ENCODE measurements around the gene JAZF1. TPM values are rescaled to one million over a fixed set of nuclear protein-coding genes. Genes with fewer than 3 reads are reported as not detected.
"Not testable (repeated sequence)": the region's sequence is repeated elsewhere in the genome, so short reads cannot be mapped to it uniquely, and the experiment has no call there.

JAZF1 gene
- total RNA-seq, 1 donor from 2014 or later, result 33.8 TPM

DNA sequence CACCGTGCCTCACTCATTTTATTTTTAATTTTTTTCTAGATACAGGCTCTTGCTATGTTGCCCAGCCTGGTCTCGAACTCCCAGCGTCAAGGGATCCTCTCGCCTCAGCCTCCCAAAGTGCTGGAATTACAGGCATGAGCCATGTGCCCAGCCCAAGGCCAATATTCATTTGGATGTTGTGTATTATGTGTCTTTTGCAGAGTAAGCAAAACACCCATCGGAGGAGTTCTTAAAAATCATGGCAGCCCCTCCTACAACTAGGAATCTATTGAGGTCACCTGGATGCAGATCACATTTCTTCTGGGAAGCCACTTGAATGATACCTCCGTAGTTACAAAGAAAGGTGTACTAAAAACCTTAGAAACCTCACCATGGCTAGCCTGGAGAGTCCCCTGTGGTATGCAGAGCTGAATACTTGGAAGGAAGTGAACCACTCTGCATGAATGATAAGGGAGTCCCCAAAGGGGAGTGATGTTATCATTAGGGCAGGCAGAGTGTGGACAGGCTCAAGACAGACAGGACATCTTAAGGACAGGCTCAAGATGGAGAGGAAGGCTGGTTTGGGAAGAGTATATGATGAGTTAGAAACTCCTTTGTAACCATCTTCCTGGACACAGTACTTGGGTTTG lies 254.9 kb downstream of the JAZF1 start:
- no peaks in the 10 kb centered on the region for H3K27me3 Mint-ChIP-seq (ENCODE audit: low read depth)
- no peaks in the 10 kb centered on the region for H3K9me3 Mint-ChIP-seq (ENCODE audit: low read depth)
- peaks cover 45% of the 10 kb centered on the region for H3K4me1 Mint-ChIP-seq (ENCODE audit: low read depth)
- no peak for DNase-seq (ENCODE audit: low spot score)
- TF ChIP-seq, protein P1, sequence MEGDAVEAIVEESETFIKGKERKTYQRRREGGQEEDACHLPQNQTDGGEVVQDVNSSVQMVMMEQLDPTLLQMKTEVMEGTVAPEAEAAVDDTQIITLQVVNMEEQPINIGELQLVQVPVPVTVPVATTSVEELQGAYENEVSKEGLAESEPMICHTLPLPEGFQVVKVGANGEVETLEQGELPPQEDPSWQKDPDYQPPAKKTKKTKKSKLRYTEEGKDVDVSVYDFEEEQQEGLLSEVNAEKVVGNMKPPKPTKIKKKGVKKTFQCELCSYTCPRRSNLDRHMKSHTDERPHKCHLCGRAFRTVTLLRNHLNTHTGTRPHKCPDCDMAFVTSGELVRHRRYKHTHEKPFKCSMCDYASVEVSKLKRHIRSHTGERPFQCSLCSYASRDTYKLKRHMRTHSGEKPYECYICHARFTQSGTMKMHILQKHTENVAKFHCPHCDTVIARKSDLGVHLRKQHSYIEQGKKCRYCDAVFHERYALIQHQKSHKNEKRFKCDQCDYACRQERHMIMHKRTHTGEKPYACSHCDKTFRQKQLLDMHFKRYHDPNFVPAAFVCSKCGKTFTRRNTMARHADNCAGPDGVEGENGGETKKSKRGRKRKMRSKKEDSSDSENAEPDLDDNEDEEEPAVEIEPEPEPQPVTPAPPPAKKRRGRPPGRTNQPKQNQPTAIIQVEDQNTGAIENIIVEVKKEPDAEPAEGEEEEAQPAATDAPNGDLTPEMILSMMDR (IDR thresholded peaks at IDR 0.05), result no peak
- H3K36me3 Mint-ChIP-seq (ENCODE audit: low read depth), result no peaks in the 10 kb centered on the region
- no peak overlapping the region for H3K4me3 Mint-ChIP-seq (ENCODE audit: unreplicated experiment)
- H3K27ac Mint-ChIP-seq (ENCODE audit: unreplicated experiment), result no peak overlapping the region

DNA sequence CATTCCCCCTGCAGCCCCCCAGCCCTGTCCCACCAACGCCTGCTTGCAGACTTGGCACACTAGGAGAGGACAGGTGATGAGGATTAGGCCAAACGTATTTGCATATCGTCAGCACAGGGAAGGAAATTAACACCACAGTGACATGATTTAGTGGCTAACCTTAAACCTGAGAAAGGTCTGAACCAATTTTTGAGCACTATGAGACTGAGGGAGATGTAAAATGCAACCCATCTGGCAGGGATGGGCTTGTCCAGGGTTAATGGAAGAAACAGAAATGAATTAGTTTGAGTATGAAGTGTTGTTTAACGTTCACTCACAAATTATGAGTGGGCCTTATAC lies 257.0 kb downstream of the JAZF1 start:
- TF ChIP-seq, protein P1 (IDR thresholded peaks at IDR 0.05), result no peak
- H3K9me3 Mint-ChIP-seq (ENCODE audit: low read depth), result no peaks in the 10 kb centered on the region
- no peak for DNase-seq (ENCODE audit: low spot score)
- H3K36me3 Mint-ChIP-seq (ENCODE audit: low read depth), result no peaks in the 10 kb centered on the region
- peak overlapping the region; percentile 10 for H3K4me3 Mint-ChIP-seq (ENCODE audit: unreplicated experiment)
- H3K4me1 Mint-ChIP-seq (ENCODE audit: low read depth), result peaks cover 44% of the 10 kb centered on the region
- H3K27me3 Mint-ChIP-seq (ENCODE audit: low read depth), result no peaks in the 10 kb centered on the region
- H3K27ac Mint-ChIP-seq (ENCODE audit: unreplicated experiment), result peak overlapping the region; percentile 89

DNA sequence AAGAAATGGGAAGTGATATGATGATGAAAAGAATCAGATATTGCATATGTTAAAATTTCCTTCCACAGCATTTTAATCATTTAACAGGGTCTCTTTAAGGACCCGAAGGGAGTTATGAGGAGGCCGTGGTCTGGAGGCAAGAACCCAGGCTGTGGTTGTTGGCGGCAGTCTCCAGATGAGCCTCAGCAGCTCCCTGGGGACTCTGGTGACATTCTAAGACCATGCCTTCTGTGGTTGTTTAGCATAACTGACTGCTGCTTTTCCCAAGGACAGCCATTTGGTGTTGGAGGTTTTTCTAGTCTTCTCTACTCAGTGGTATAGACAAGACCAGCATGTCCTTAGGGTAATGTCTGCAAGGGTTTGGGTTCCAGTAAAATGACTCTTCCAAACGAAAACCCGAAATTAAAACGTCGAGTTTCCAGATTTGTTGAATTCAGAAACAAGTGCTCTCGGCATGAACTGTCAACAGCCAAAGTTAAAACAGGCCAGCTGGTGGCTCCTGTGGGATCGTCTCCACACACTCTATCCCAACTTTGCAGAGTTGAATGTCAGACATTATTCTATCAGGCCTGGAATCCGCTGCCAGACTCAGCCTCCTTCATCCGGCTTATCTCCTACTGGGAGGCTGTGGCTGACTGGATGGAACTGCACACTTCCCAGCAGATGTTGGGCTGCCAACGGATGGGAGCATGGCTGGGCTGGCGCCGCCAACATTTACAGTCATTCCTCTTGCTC lies 257.5 kb downstream of the JAZF1 start:
- no peaks in the 10 kb centered on the region for H3K9me3 Mint-ChIP-seq (ENCODE audit: low read depth)
- H3K27me3 Mint-ChIP-seq (ENCODE audit: low read depth), result no peaks in the 10 kb centered on the region
- peak overlapping the region; percentile 10 for H3K4me3 Mint-ChIP-seq (ENCODE audit: unreplicated experiment)
- no peak for DNase-seq (ENCODE audit: low spot score)
- TF ChIP-seq, protein P1 (IDR thresholded peaks at IDR 0.05), result peak; percentile 2
- H3K36me3 Mint-ChIP-seq (ENCODE audit: low read depth), result no peaks in the 10 kb centered on the region
- peak overlapping the region; percentile 89 for H3K27ac Mint-ChIP-seq (ENCODE audit: unreplicated experiment)
- H3K4me1 Mint-ChIP-seq (ENCODE audit: low read depth), result peaks cover 44% of the 10 kb centered on the region

DNA sequence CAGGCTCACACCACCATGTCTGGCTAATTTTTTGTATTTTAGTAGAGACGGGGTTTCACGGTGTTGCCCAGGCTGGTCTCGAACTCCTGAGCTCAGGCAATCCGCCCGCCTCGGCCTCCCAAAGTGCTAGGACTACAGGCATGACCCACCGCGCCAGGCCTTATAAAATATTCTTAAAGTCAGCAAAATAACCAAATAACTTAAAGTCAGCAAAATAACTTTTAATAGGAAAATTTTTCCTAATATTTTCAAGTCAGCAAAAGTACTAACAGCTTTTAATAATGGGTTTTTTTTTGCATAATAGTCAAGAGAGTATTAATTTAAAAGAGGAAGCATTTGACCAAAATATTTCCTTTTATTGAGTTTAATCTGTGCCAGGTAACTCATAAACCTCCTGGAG lies 258.2 kb downstream of the JAZF1 start:
- peaks cover 44% of the 10 kb centered on the region for H3K4me1 Mint-ChIP-seq (ENCODE audit: low read depth)
- not testable (repeated sequence) for H3K9me3 Mint-ChIP-seq (ENCODE audit: low read depth); H3K36me3 Mint-ChIP-seq (ENCODE audit: low read depth); H3K27me3 Mint-ChIP-seq (ENCODE audit: low read depth); DNase-seq (ENCODE audit: low spot score); H3K4me3 Mint-ChIP-seq (ENCODE audit: unreplicated experiment)
- peak overlapping the region; percentile 32 for H3K27ac Mint-ChIP-seq (ENCODE audit: unreplicated experiment)

DNA sequence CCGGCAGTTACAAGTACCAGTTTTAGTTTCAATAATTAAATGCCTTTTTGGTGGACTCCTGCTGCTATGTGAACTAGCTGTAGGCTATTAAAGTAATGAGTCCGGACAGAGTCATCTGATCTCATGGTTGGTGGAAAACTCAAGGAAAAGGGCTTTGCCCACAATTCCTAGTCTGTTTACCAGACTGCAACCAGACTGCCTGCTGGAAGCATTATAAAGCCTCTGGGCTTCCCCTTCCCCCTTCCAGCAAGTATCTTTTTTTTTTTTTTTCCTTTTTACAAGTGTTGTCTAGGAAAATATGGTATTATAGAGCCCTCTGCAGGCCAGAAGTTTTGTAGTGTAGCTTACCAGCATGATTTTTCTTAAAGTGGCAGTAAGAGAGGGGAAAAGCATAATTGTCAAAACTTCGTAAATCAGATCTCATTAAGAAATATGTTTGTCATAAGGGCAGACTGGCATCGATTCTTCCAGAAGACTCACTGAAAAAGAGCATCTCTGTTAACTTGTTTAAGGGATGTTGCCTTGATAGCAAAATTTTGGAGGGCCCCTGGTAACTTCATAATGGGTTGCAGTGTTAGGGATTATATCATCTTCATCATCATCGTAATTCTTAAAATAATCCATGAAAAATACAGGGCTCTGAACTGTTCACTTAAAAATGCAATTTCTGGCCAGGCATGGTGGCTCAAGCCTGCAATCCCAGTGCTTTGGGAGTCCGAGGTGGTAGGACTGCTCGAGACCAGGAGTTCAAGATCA lies 259.3 kb downstream of the JAZF1 start:
- no peak overlapping the region for H3K4me3 Mint-ChIP-seq (ENCODE audit: unreplicated experiment)
- no peak for DNase-seq (ENCODE audit: low spot score)
- peaks cover 2% of the 10 kb centered on the region for H3K9me3 Mint-ChIP-seq (ENCODE audit: low read depth)
- H3K27ac Mint-ChIP-seq (ENCODE audit: unreplicated experiment), result peak overlapping the region; percentile 58
- TF ChIP-seq, protein P1 (IDR thresholded peaks at IDR 0.05), result peak; percentile 92
- H3K27me3 Mint-ChIP-seq (ENCODE audit: low read depth), result no peaks in the 10 kb centered on the region
- peaks cover 2% of the 10 kb centered on the region for H3K36me3 Mint-ChIP-seq (ENCODE audit: low read depth)
- peaks cover 44% of the 10 kb centered on the region for H3K4me1 Mint-ChIP-seq (ENCODE audit: low read depth)

All from chondrocyte (in vitro differentiated cells).